HG03159 (cell line): ENCODE measurements around the gene PSME2.

Source experiments
- ATAC-seq: cut with Tn5 transposase; IDR thresholded peaks from one replicate; pipeline ENCODE4 v1.9.1; 2021; ENCODE audit warnings: mild to moderate bottlenecking, moderate library complexity; ENCODE audit not compliant: unreplicated experiment

PSME2 gene

DNA sequence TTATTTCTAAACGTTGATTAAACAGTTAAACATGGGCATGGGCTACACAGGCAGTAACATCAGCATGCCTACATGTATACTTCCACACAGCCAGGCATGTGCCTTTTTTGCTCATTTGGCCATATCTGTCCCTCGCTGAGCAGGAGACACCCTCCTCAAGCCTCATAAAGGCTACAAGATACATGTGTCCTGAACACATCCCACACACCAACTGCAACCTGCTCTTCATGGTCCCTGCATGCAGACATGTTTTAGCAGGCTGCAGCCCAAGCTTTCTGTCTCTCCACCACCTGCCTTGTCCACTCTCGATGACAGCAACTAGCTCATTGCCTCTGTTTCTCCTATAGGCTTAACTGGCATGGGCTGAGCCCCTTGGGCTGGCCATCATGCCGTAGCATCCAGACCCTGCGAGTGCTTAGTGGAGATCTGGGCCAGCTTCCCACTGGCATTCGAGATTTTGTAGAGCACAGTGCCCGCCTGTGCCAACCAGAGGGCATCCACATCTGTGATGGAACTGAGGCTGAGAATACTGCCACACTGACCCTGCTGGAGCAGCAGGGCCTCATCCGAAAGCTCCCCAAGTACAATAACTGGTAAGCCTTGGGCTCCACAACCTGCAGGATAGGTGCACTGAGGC, 49.7 kb downstream of the PSME2 start:
- no peak for ATAC-seq

DNA sequence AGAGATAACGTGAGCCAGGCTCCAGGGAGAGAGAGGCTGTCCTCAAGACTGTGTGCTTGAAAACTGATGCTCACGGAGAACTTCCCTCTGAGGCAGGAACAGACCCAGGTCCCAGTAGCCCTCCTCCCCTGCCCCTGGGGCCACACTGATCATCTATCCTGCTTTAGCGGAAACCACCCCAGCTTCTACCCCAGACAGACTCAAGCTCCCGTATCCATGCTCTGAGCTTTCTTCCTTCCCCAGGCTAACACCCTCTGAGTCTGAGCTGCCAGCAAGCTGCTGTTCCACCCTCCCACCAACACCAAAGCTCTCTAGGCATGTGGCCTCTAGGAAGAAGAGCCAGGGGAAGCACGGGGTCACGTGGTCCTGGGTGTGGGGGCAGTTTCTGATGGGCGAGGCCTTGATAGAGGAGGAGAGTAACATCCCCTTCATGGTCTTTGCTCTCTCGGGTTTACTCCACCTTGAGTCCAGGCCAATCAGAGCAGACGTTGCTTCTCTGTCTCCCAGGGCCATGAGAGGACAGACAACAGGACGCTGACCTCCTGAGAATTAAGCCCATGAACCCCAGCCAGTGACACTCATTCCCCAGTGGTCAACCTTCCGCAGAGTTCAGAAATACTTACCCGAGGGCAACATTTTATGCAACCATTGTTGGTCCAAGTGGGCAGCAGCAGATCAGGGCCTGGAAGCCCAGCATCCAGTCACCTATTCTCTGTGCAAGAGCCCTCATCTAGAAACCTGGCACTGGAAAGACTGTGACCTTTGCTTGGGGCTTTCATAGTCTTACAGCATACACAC, 50.9 kb downstream of the PSME2 start:
- ATAC-seq = peak; percentile 72

DNA sequence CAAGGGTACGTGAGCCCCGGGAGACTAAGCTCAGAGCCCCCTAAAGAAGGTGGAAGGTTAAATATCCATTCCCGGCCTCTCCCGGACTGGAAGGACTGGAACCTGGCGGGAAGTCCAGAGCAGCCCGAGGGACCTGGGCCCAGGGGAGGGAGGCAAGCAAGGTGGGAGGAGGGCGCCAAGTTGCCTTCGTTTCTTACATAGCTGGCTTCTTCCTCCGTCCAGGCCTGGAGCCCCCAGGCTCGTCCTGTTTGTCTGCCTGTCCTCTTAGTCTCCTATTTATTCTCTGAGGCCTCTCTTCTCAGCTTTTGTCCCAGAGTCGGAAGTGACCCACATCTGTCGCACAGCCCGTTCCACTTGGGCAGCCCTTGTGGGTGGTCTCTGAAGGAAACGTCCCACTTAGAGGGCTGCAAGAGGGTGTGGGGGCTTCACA, 51.6 kb downstream of the PSME2 start:
- peak; percentile 2 for ATAC-seq

DNA sequence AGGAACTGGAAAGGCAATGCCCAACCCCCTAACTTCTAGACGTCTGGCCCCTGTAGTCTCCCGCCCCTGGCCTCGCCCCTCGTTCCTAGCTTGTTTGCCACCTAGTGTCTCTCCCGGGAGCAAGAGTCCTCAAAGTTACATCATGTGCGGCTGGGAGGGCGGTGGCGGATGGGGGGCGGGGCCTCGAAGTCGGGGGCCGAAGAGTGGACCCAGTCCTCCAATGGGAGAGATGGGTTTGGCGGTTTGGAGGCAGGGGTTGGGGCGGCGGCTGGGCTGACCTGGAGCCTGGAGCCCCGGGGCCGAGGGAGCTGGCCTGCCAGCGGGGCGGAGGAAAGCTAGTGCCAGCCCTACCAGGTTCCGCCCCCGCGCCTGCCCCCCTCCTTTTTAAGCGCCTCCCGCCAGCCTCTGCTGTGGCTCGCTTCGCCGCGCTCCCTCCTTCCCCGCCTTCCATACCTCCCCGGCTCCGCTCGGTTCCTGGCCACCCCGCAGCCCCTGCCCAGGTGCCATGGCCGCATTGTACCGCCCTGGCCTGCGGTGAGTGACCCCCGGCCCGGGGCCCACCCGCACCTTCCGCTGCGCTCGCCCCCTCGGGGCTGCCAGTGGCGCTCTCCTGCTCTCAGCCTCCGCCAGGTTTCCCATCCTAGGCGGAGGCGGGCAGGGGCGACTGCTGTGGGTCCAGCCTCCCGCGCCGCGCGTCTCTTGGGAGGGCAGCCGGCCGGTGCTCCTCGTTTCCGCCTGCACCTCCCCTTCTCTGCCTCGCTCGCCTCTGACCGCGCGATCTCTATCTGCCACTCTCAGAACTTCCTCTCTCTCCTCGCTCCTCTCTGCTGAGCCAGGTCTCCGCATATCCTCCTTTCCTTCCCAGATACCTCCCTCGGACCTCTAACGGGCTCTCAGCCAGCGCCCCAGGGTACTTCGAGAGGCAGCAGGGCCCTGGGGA, 52.2 kb downstream of the PSME2 start, which contains the start of gene PCK2:
TSS of gene PCK2 (plus strand) at position 411 of the 940 bp plus-strand sequence. CDS start at position 506, 95 bp downstream.
- ATAC-seq = peak; percentile 33
